NOMO-1 (cell line): Measurements from ENCODE around the gene BCR.

Experiments used
- DNase-seq, 2 experiments: peaks; one replicate each; lab custom pipeline; 2025; ENCODE audit not compliant: unreplicated experiment in 2 of 2; lab: John Stamatoyannopoulos, UW

BCR gene

GRCh38 chr22:23193882-23194281 is 13.6 kb downstream of the BCR start:
- no peak for DNase-seq

GRCh38 chr22:23196165-23196564 is 15.9 kb downstream of the BCR start:
- DNase-seq: no peak

GRCh38 chr22:23197836-23198235 is 17.5 kb downstream of the BCR start:
- DNase-seq: no peak

GRCh38 chr22:23199159-23199558 is 18.9 kb downstream of the BCR start:
- DNase-seq: no peak

GRCh38 chr22:23200898-23201297 is 20.6 kb downstream of the BCR start:
- DNase-seq: no peak

- DNase-seq: no peak
These were observed 22.6 kb downstream of the BCR start for GRCh38 chr22:23202812-23203451.

GRCh38 chr22:23203452-23204124 is 23.3 kb downstream of the BCR start:
- DNase-seq: no peak

GRCh38 chr22:23204125-23204488 is 23.8 kb downstream of the BCR start:
- DNase-seq: no peak

GRCh38 chr22:23204541-23205157 is 24.3 kb downstream of the BCR start:
- DNase-seq: no peak

GRCh38 chr22:23205339-23206049 is 25.2 kb downstream of the BCR start:
- no peak for DNase-seq

- no peak for DNase-seq
These were observed 26.6 kb downstream of the BCR start for GRCh38 chr22:23206915-23207314.

- DNase-seq: no peak
These were observed 27.6 kb downstream of the BCR start for GRCh38 chr22:23207729-23208393.

- no peak for DNase-seq
These were observed 30.3 kb downstream of the BCR start for GRCh38 chr22:23210428-23211170.

- DNase-seq: no peak
These were observed 31.3 kb downstream of the BCR start for GRCh38 chr22:23211622-23212021.

GRCh38 chr22:23212061-23213021 is 32.0 kb downstream of the BCR start:
- DNase-seq: no peak

- DNase-seq: no peak
These were observed 32.8 kb downstream of the BCR start for GRCh38 chr22:23213022-23213555.

- no peak for DNase-seq
These were observed 33.4 kb downstream of the BCR start for GRCh38 chr22:23213581-23214334.

GRCh38 chr22:23214398-23214797 is 34.1 kb downstream of the BCR start:
- DNase-seq: no peak
